CD4-positive, alpha-beta T cell treated with Interferon alpha-2 for 1 hour (primary cell): ENCODE data around the gene ZNF699.

Experiments
- DNase-seq, 2 donors: peaks; one replicate each; pipeline ENCODE4 v3.0.0-alpha.2; 2020 to 2022

ZNF699 gene

GRCh38 chr19:9283485-9283884, 26.2 kb downstream of the ZNF699 start:
- DNase-seq: peak in 1 of 2 donors; percentile 24

GRCh38 chr19:9251236-9251635, 58.4 kb downstream of the ZNF699 start:
- no peak for DNase-seq

- no peak for DNase-seq
Observed at GRCh38 chr19:9250630-9251029, 59.0 kb downstream of the ZNF699 start, which contains the start of gene OR7E24. Gene OR7E24, plus strand, starts transcription at chr19:9250930. Its CDS starts 114 bp downstream, at chr19:9251044.
